Stimulated activated naive CD8-positive, alpha-beta T cell treated with anti-CD3 and anti-CD28 coated beads, Interleukin-15, Interleukin-2, amounts not matched to agents 100 ng/mL and 50 ng/mL, for 24 hours (primary cell): ENCODE measurements around the gene IFNG-AS1.
A peak's percentile ranks its signal among the peaks of the same experiment; 100 is the strongest.

Source experiments
- H3K27ac Mint-ChIP-seq: one replicate; pipeline ENCODE4 v1.8.0; 2021; ENCODE audit warnings: mild to moderate bottlenecking, mixed read lengths
- H3K27me3 Mint-ChIP-seq: one replicate; pipeline ENCODE4 v1.8.0; 2021; ENCODE audit warnings: mixed read lengths
- H3K36me3 Mint-ChIP-seq: one replicate; pipeline ENCODE4 v1.8.0; 2021; ENCODE audit warnings: low read depth, mixed read lengths
- H3K4me1 Mint-ChIP-seq: one replicate; pipeline ENCODE4 v1.8.0; 2021; ENCODE audit warnings: low read depth, mixed read lengths
- H3K4me3 Mint-ChIP-seq: one replicate; pipeline ENCODE4 v1.8.0; 2021; ENCODE audit warnings: mild to moderate bottlenecking, mixed read lengths
- H3K9me3 Mint-ChIP-seq: one replicate; pipeline ENCODE4 v1.8.0; 2021; ENCODE audit warnings: mixed read lengths

IFNG-AS1 gene

GRCh38 chr12:68038650-68039049, 49.4 kb downstream of the IFNG-AS1 start:
- peaks cover 65% of the 10 kb centered on the region for H3K4me1 Mint-ChIP-seq
- no peaks in the 10 kb centered on the region for H3K36me3 Mint-ChIP-seq
- no peak overlapping the region for H3K27ac Mint-ChIP-seq
- no peak overlapping the region for H3K4me3 Mint-ChIP-seq
- peaks cover 3% of the 10 kb centered on the region for H3K9me3 Mint-ChIP-seq
- no peaks in the 10 kb centered on the region for H3K27me3 Mint-ChIP-seq

DNA sequence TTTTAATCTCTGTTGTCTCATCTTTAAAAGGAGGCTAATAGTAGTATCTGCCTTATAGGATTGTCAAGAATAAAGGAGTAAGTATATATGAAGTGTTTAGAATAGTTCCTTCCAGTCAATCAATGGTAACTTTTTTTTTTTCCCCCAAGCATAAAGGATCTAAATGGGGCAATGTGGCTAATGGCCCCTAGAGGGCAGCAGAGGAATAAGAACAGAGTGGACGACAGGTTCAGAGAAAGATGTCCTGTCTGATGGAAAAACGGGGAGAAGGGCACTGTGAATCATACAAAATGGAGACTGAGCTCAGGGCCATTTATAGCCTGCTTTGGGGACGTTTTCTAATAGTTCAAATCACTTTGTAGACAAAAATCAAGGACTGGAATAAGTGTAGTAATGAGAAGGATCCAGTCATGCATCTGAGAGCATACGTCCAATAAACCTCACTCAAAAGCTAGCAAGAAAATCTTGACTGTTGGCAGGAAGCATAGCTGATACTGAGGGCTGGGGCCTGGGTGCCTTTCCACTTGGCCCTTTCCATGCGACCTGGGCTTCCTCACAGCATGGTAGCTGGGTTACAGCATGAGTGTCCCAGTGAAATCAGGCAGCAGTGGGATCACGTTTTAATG, 51.3 kb downstream of the IFNG-AS1 start:
- H3K9me3 Mint-ChIP-seq, result no peaks in the 10 kb centered on the region
- no peaks in the 10 kb centered on the region for H3K27me3 Mint-ChIP-seq
- H3K4me1 Mint-ChIP-seq, result peaks cover 58% of the 10 kb centered on the region
- peak overlapping the region; percentile 27 for H3K27ac Mint-ChIP-seq
- no peaks in the 10 kb centered on the region for H3K36me3 Mint-ChIP-seq
- H3K4me3 Mint-ChIP-seq, result no peak overlapping the region

- no peaks in the 10 kb centered on the region for H3K36me3 Mint-ChIP-seq
- no peaks in the 10 kb centered on the region for H3K9me3 Mint-ChIP-seq
- peak overlapping the region; percentile 79 for H3K27ac Mint-ChIP-seq
- no peaks in the 10 kb centered on the region for H3K27me3 Mint-ChIP-seq
- no peak overlapping the region for H3K4me3 Mint-ChIP-seq
- H3K4me1 Mint-ChIP-seq, result peaks cover 47% of the 10 kb centered on the region
Observed at GRCh38 chr12:68042212-68042699, 53.0 kb downstream of the IFNG-AS1 start.

DNA sequence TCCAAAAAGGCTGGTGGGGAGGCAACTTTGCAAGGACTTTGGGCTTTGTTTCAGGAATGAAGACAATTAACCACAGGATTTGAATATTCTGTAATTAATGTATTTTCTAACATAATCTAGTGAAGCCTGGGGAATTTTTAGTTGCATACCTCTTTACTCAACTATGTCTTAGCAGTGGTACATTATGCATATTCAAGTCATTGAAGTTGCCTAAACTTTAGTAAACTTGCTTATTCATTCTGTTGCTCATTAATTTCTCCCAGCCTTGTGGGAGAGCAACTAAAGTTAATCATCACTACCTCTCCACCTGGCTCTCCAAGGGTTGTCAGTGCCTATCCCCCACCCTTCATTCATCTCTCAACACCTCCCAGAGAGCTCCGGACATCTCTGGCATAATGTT, 54.2 kb downstream of the IFNG-AS1 start:
- no peaks in the 10 kb centered on the region for H3K27me3 Mint-ChIP-seq
- no peaks in the 10 kb centered on the region for H3K9me3 Mint-ChIP-seq
- no peak overlapping the region for H3K27ac Mint-ChIP-seq
- H3K4me1 Mint-ChIP-seq, result peaks cover 35% of the 10 kb centered on the region
- no peak overlapping the region for H3K4me3 Mint-ChIP-seq
- no peaks in the 10 kb centered on the region for H3K36me3 Mint-ChIP-seq

- Mint-ChIP-seq H3K9me3 (no peaks in the 10 kb centered on the region), H3K4me1 (no peaks in the 10 kb centered on the region), H3K27me3 (no peaks in the 10 kb centered on the region)
Observed at GRCh38 chr12:68048648-68049297, 59.5 kb downstream of the IFNG-AS1 start.

DNA sequence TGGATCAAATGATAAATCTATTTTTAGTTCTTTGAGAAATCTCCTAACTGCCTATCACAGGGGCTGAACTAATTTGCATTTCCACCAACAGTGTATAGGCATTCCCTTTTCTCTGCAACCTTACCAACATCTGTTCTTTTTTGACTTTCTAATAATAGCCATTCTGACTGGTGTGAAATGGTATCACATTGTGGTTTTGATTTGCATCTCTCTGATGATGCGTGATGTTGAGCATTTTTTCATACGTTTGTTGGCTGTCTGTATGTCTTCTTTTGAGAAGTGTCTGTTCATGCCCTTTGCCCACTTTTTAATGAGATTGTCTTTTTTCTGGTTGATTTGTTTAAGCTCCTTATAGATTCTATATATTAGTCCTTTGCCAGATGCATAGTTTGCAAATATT, 67.1 kb downstream of the IFNG-AS1 start:
- Mint-ChIP-seq H3K27ac (no peak overlapping the region), H3K36me3 (no peaks in the 10 kb centered on the region), H3K4me1 (peaks cover 5% of the 10 kb centered on the region), H3K27me3 (no peaks in the 10 kb centered on the region), H3K9me3 (peaks cover 31% of the 10 kb centered on the region), H3K4me3 (no peak overlapping the region)

More at GRCh38 chr12:68048648-68049297, 59.5 kb downstream of the IFNG-AS1 start:
- H3K4me3 Mint-ChIP-seq, result no peak overlapping the region
- H3K27ac Mint-ChIP-seq, result peak overlapping the region; percentile 9
- H3K36me3 Mint-ChIP-seq, result no peaks in the 10 kb centered on the region

- Mint-ChIP-seq H3K4me3 (no peak overlapping the region), H3K4me1 (peaks cover 19% of the 10 kb centered on the region), H3K36me3 (peaks cover 13% of the 10 kb centered on the region), H3K27me3 (no peaks in the 10 kb centered on the region), H3K9me3 (peaks cover 31% of the 10 kb centered on the region), H3K27ac (no peak overlapping the region)
Observed at GRCh38 chr12:68063900-68064590, 74.8 kb downstream of the IFNG-AS1 start.

GRCh38 chr12:68065163-68065562, 75.9 kb downstream of the IFNG-AS1 start:
- Mint-ChIP-seq H3K4me1 (peaks cover 29% of the 10 kb centered on the region), H3K9me3 (peaks cover 26% of the 10 kb centered on the region), H3K27me3 (no peaks in the 10 kb centered on the region), H3K4me3 (no peak overlapping the region), H3K27ac (no peak overlapping the region), H3K36me3 (peaks cover 13% of the 10 kb centered on the region)

DNA sequence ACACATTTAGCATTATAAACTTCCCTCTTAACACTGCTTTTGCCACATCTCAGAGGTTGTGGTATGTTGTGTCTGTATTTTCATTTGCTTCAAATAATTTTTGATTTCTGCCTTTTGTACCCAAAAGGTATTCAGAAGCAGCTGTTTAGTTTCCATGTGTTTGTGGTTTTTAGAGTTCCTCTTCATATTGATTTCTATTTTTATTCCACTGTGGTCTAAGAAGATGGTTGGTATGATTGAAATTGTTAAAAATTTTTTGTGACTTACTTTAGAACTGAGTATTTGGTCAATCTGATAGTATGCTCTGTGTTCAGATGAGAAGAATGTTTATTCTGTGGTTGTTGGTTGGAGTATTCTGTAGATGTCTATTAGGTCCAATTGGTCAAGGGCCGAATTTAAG, 76.4 kb downstream of the IFNG-AS1 start:
- Mint-ChIP-seq H3K4me1 (peaks cover 32% of the 10 kb centered on the region), H3K4me3 (no peak overlapping the region), H3K9me3 (peaks cover 24% of the 10 kb centered on the region), H3K36me3 (peaks cover 13% of the 10 kb centered on the region), H3K27me3 (no peaks in the 10 kb centered on the region), H3K27ac (no peak overlapping the region)

GRCh38 chr12:68067762-68068376, 78.6 kb downstream of the IFNG-AS1 start:
- Mint-ChIP-seq H3K27me3 (no peaks in the 10 kb centered on the region), H3K9me3 (peaks cover 13% of the 10 kb centered on the region), H3K4me3 (no peak overlapping the region), H3K4me1 (peaks cover 33% of the 10 kb centered on the region), H3K27ac (no peak overlapping the region), H3K36me3 (peaks cover 13% of the 10 kb centered on the region)

GRCh38 chr12:68069275-68069674, 80.0 kb downstream of the IFNG-AS1 start:
- no peaks in the 10 kb centered on the region for H3K27me3 Mint-ChIP-seq
- H3K27ac Mint-ChIP-seq, result no peak overlapping the region
- H3K4me3 Mint-ChIP-seq, result no peak overlapping the region
- H3K36me3 Mint-ChIP-seq, result peaks cover 13% of the 10 kb centered on the region
- peaks cover 33% of the 10 kb centered on the region for H3K4me1 Mint-ChIP-seq
- H3K9me3 Mint-ChIP-seq, result peaks cover 13% of the 10 kb centered on the region
